ENCODE measurements around the gene FBXO45.
"Not testable (repeated sequence)": the region's sequence is repeated elsewhere in the genome, so short reads cannot be mapped to it uniquely, and the experiment has no call there.

FBXO45 gene

DNA sequence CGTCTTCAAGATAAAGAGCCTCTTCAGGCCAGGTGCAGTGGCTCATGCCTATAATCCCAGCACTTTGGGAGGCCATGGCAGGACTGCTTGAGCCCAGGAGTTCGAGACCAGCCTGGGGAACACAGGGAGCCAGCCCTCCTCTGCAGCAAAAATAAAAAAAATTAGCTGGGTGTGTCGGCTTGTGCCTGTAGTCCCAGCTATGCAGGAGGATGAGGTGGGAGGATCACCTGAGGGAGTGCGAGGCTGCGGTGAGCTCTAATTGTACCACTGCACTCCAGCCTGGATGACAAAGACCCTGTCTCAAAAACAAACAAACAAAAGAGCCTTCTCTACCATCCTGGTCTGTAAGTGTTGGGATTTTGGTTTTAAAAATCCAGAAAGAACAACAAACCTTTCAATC is 11.2 kb upstream of the FBXO45 start:
- no peak overlapping the region for H3K4me3 ChIP-seq (ENCODE audit: low read depth, low read length)
- DNase-seq (ENCODE audit: low read depth), result no peak
- TF ChIP-seq, protein P1, sequence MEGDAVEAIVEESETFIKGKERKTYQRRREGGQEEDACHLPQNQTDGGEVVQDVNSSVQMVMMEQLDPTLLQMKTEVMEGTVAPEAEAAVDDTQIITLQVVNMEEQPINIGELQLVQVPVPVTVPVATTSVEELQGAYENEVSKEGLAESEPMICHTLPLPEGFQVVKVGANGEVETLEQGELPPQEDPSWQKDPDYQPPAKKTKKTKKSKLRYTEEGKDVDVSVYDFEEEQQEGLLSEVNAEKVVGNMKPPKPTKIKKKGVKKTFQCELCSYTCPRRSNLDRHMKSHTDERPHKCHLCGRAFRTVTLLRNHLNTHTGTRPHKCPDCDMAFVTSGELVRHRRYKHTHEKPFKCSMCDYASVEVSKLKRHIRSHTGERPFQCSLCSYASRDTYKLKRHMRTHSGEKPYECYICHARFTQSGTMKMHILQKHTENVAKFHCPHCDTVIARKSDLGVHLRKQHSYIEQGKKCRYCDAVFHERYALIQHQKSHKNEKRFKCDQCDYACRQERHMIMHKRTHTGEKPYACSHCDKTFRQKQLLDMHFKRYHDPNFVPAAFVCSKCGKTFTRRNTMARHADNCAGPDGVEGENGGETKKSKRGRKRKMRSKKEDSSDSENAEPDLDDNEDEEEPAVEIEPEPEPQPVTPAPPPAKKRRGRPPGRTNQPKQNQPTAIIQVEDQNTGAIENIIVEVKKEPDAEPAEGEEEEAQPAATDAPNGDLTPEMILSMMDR (IDR thresholded peaks at IDR 0.05; ENCODE audit: low read depth, low read length, missing control alignments), result no peak

- TF ChIP-seq, protein P1 (IDR thresholded peaks at IDR 0.05; ENCODE audit: low read depth, low read length, missing control alignments), result no peak
- no peak for DNase-seq (ENCODE audit: low read depth)
- H3K4me3 ChIP-seq (ENCODE audit: low read depth, low read length), result no peak overlapping the region
Observed at GRCh38 chr3:196558476-196558875, 10.0 kb upstream of the FBXO45 start.

DNA sequence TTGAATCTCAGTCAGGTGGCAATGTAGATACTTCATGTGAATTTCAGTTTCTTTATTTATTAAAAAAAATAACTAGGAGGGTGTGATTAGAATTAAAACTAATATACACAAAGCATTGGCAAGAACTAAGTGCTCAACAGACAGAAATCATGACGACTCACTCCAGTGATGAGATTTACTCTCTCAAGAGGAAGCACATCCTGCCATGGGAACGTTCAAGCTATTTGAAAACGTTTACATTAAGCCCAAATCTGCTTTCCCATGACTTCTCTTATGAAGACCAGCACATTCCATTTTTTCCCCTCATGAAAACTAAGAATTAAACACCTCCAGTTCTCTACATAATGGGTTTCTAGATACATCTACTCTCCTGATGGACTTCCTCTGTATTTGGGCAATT is 8.6 kb upstream of the FBXO45 start:
- no peak overlapping the region for H3K4me3 ChIP-seq (ENCODE audit: low read depth, low read length)
- no peak for DNase-seq (ENCODE audit: low read depth)
- TF ChIP-seq, protein P1 (IDR thresholded peaks at IDR 0.05; ENCODE audit: low read depth, low read length, missing control alignments), result no peak

DNA sequence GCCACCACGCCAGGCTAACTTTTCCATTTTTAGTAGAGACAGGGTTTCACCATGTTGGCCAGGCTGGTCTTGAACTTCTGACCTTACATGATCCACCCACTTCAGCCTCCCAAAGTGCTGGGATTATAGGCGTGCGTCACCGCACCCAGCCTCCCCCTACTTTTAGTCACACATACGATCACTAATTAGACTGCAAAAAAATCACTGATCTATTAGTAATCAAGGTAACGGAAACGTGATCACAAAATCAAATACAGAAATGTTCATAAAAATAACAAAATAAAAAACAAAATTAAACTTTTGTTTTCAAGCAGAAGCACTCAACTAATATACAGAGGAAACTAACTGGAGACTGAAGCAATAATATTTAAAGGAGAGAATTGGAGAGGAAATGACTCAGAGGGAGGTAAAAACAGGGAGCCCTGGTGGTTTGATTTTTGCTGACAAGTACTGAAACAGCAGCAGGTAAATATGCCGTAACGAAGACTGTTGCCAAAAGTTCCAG is 4.7 kb upstream of the FBXO45 start:
- no peak overlapping the region for H3K4me3 ChIP-seq (ENCODE audit: low read depth, low read length)
- TF ChIP-seq, protein P1 (IDR thresholded peaks at IDR 0.05; ENCODE audit: low read depth, low read length, missing control alignments), result no peak
- no peak for DNase-seq (ENCODE audit: low read depth)

GRCh38 chr3:196569003-196569516 is 600 bp downstream of the FBXO45 start:
- peak overlapping the region; percentile 97 for H3K4me3 ChIP-seq (ENCODE audit: low read depth, low read length)
- TF ChIP-seq, protein P1 (IDR thresholded peaks at IDR 0.05; ENCODE audit: low read depth, low read length, missing control alignments), result no peak
- DNase-seq (ENCODE audit: low read depth), result peak; percentile 22

GRCh38 chr3:196570332-196570731 is 1.9 kb downstream of the FBXO45 start:
- not testable (repeated sequence) for H3K4me3 ChIP-seq (ENCODE audit: low read depth, low read length); DNase-seq (ENCODE audit: low read depth)

DNA sequence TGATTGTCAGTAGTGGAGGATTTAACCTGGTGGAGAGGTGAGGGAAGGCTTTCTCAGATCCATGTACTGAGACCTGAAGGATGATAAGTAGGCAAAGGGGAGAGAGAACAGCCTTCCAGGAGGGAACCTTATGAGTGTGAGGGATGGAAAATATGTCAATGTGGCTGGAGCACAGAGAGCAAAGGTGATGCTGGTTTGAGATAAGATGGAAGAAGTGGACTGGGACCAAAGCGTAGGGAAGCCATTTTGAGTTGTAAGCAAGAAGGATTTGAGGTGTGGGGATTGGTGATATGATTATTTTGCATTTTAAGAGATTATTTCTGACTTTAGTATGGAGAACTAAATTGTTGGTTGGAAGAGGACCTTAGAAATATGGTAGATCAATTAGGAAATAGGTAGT is 3.9 kb downstream of the FBXO45 start:
- H3K4me3 ChIP-seq (ENCODE audit: low read depth, low read length), result no peak overlapping the region
- DNase-seq (ENCODE audit: low read depth), result no peak
- TF ChIP-seq, protein P1 (IDR thresholded peaks at IDR 0.05; ENCODE audit: low read depth, low read length, missing control alignments), result no peak

All from GM12864 (cell line).